HepG2 (cell line): Measurements from ENCODE around the gene MIF4GD. TPM values are rescaled to one million over a fixed set of nuclear protein-coding genes. Genes with fewer than 3 reads are reported as not detected.
A peak's percentile ranks its signal among the peaks of the same experiment; 100 is the strongest.

Source experiments
- BORCS8-MEF2B ChIP-seq: sonication (generic); formaldehyde crosslinking; IDR thresholded peaks from 2 replicates; pipeline ENCODE4 v1.8.0; 2022; ENCODE audit warnings: mild to moderate bottlenecking, missing genetic modification reagents
- DNMT3B ChIP-seq: conservative IDR thresholded peaks from 2 replicates; pipeline ENCODE4 v1.6.1; 2016; ENCODE audit warnings: missing biosample characterization, control low read depth
- DR1 ChIP-seq: sonication (generic); formaldehyde crosslinking; IDR thresholded peaks from 2 replicates; pipeline ENCODE4 v1.8.0; 2021; ENCODE audit warnings: mild to moderate bottlenecking, missing genetic modification reagents, inconsistent platforms
- ELF1 ChIP-seq: sonication (generic); formaldehyde crosslinking; IDR thresholded peaks from 2 replicates; pipeline ENCODE4 v1.4.0; 2020; ENCODE audit warnings: missing genetic modification reagents
- FOXP4 ChIP-seq: sonication (generic); formaldehyde crosslinking; IDR thresholded peaks from 2 replicates; pipeline ENCODE4 v1.4.0; 2020; ENCODE audit warnings: missing genetic modification reagents
- LCORL ChIP-seq, 2 experiments: fragments of 450-650 bp in 1 of 2; sonication (generic) in 1 of 2; formaldehyde crosslinking in 1 of 2; IDR thresholded peaks; 2 replicates each; pipeline versions ENCODE4 v1.5.0 to v1.6.1; 2017 to 2020; ENCODE audit warnings: antibody characterized with exemption in 1 of 2, missing genetic modification reagents in 1 of 2
- MED8 ChIP-seq: sonication (generic); formaldehyde crosslinking; IDR thresholded peaks from 2 replicates; pipeline ENCODE4 v1.8.1; 2023; ENCODE audit warnings: mild to moderate bottlenecking, missing genetic modification reagents; ENCODE audit not compliant: insufficient replicate concordance
- MYPOP ChIP-seq: sonication (generic); formaldehyde crosslinking; IDR thresholded peaks from 2 replicates; pipeline ENCODE4 v1.8.1; 2023; ENCODE audit warnings: mild to moderate bottlenecking, moderate library complexity, missing genetic modification reagents
- NBN ChIP-seq: fragments of 450-650 bp; conservative IDR thresholded peaks from 2 replicates; pipeline ENCODE4 v1.6.1; 2017
- SMARCC2 ChIP-seq: fragments of 450-650 bp; IDR thresholded peaks from 2 replicates; pipeline ENCODE4 v1.6.1; 2017; ENCODE audit warnings: antibody characterized with exemption, mild to moderate bottlenecking
- SP140L ChIP-seq: sonication (generic); formaldehyde crosslinking; IDR thresholded peaks from 2 replicates; pipeline ENCODE4 v1.4.0; 2020; ENCODE audit warnings: missing genetic modification reagents, borderline replicate concordance
- THYN1 ChIP-seq: sonication (generic); formaldehyde crosslinking; IDR thresholded peaks from 2 replicates; pipeline ENCODE4 v1.8.1; 2023; ENCODE audit warnings: low read depth, mild to moderate bottlenecking, moderate library complexity, missing genetic modification reagents, borderline replicate concordance
- TP53 ChIP-seq: sonication (generic); formaldehyde crosslinking; conservative IDR thresholded peaks from 2 replicates; pipeline ENCODE4 v1.4.0; 2020; ENCODE audit warnings: missing genetic modification reagents
- TRAFD1 ChIP-seq: sonication (generic); formaldehyde crosslinking; IDR thresholded peaks from 2 replicates; pipeline ENCODE4 v1.5.1; 2020; ENCODE audit warnings: missing genetic modification reagents, mild to moderate bottlenecking, borderline replicate concordance
- ZBTB39 ChIP-seq: sonication (generic); formaldehyde crosslinking; IDR thresholded peaks from 2 replicates; pipeline ENCODE4 v1.5.0; 2020; ENCODE audit warnings: missing genetic modification reagents
- ZFP36L2 ChIP-seq: sonication (generic); formaldehyde crosslinking; IDR thresholded peaks from 2 replicates; pipeline ENCODE4 v1.4.0; 2020; ENCODE audit warnings: missing genetic modification reagents
- ZNF282 ChIP-seq: fragments of 450-650 bp; IDR thresholded peaks from 2 replicates; pipeline ENCODE4 v1.6.1; 2018; ENCODE audit not compliant: partially characterized antibody
- ZNF503 ChIP-seq: sonication (generic); formaldehyde crosslinking; IDR thresholded peaks from 2 replicates; pipeline ENCODE4 v1.4.0; 2020; ENCODE audit warnings: missing genetic modification reagents
- ZNF562 ChIP-seq: sonication (generic); formaldehyde crosslinking; IDR thresholded peaks from 2 replicates; pipeline ENCODE4 v1.8.0; 2022; ENCODE audit warnings: missing genetic modification reagents, borderline replicate concordance
- polyA plus RNA-seq, 8 experiments: library from polyadenylated mRNA; depleted of rRNA in 3 of 8; stranded (reverse) in 7 of 8; unstranded in 1 of 8; fragments of >200 nt; fragmentation: Illumina TruSeq in 4 of 8; extraction: Trizol in 4 of 8; gene quantifications; 2 replicates each; pipeline versions ENCODE4 v1.2.1 to v1.2.3, GENCODE V29; 2011 to 2016; ENCODE audit warnings: low read depth in 4 of 8, missing spikeins in 1 of 8, mixed read lengths in 1 of 8; ENCODE audit not compliant: insufficient read depth in 1 of 8
- total RNA-seq, 5 experiments: library from RNA; depleted of rRNA; stranded (reverse); fragments of >200 nt; fragmentation: Illumina TruSeq; extraction: Trizol; gene quantifications; 2 replicates each; pipeline ENCODE4 v1.2.3, GENCODE V29; 2016; ENCODE audit warnings: low read depth in 1 of 5

Gene MIF4GD
- total and polyA plus RNA-seq, 2 of the 13 experiments (the other 11 are each of a cell fraction or from before 2014, with no cell fraction given): 14.0 to 28.0 TPM

- TF ChIP-seq FOXP4 (no peak; the same call in 1 of the 2 replicates), ZNF282 (no peak), MYPOP (CRISPR knock-in tag) (peak; percentile 87), THYN1 (CRISPR knock-in tag) (no peak), ZNF562 (CRISPR knock-in tag) (no peak), TP53 (CRISPR knock-in tag) (no peak; the same call in 1 of the 2 replicates), ELF1 (CRISPR knock-in tag) (peak; percentile 91), TRAFD1 (CRISPR knock-in tag) (no peak), LCORL (IDR thresholded peaks at IDR 0.05) (no peak), LCORL (CRISPR knock-in tag; IDR thresholded peaks at IDR 0.05) (peak; percentile 88), MED8 (CRISPR knock-in tag) (no peak), DNMT3B (CRISPR knock-in tag) (no peak), SMARCC2 (no peak), ZBTB39 (CRISPR knock-in tag) (0 out of 2 replicates have a peak, but pooled peaks have one; percentile 52), SP140L (CRISPR knock-in tag) (no peak), BORCS8-MEF2B (CRISPR knock-in tag) (peak; percentile 82), ZNF503 (CRISPR knock-in tag) (no peak), ZFP36L2 (CRISPR knock-in tag) (no peak), NBN (no peak), DR1 (peak; percentile 90)
Measured at GRCh38 chr17:75289115-75289831, 18.2 kb upstream of the MIF4GD start, which contains the start of gene SLC25A19 (continued).
